MCF 10A (cell line): ENCODE measurements around the gene TPP1. TPM values are rescaled to one million over a fixed set of nuclear protein-coding genes. Genes with fewer than 3 reads are reported as not detected.

Source experiments
- BruUV-seq: library from RNA; stranded (reverse); fragments of 400-500 nt; replicated peaks from 2 replicates; lab custom pipeline; 2021; lab: Mats Ljungman, UMichigan
- CTCF ChIA-PET: fragments of 300-600 bp; sonication (Branson Sonifier 250); formaldehyde crosslinking; extraction: SDS; loops from one replicate; lab custom pipeline; 2021; ENCODE audit warnings: antibody characterized with exemption, inconsistent platforms; lab: Yijun Ruan, JAX
- POLR2A ChIA-PET: fragments of 300-600, 350-650 bp; sonication (Branson Sonifier 250); formaldehyde crosslinking; extraction: SDS; loops from one replicate; lab custom pipeline; 2020; ENCODE audit warnings: antibody characterized with exemption, inconsistent platforms; lab: Yijun Ruan, JAX
- DNase-seq: peaks from one replicate; pipeline ENCODE4 v3.0.0-alpha.2; 2018; ENCODE audit not compliant: unreplicated experiment
- H3K27ac Mint-ChIP-seq: one replicate; pipeline ENCODE4 v1.8.0; 2022; ENCODE audit warnings: mild to moderate bottlenecking, low read depth, mixed read lengths; ENCODE audit not compliant: unreplicated experiment
- H3K27me3 Mint-ChIP-seq: one replicate; pipeline ENCODE4 v1.8.0; 2022; ENCODE audit warnings: mixed read lengths; ENCODE audit not compliant: insufficient read depth, unreplicated experiment
- H3K36me3 Mint-ChIP-seq: one replicate; pipeline ENCODE4 v1.8.0; 2022; ENCODE audit warnings: mild to moderate bottlenecking, moderate library complexity, mixed read lengths; ENCODE audit not compliant: insufficient read depth, unreplicated experiment
- H3K4me1 Mint-ChIP-seq: one replicate; pipeline ENCODE4 v1.8.0; 2022; ENCODE audit warnings: mixed read lengths; ENCODE audit not compliant: insufficient read depth, unreplicated experiment
- H3K4me3 Mint-ChIP-seq: one replicate; pipeline ENCODE4 v1.8.0; 2022; ENCODE audit warnings: mild to moderate bottlenecking, moderate library complexity, mixed read lengths; ENCODE audit not compliant: unreplicated experiment
- H3K9me3 Mint-ChIP-seq: one replicate; pipeline ENCODE4 v1.8.0; 2022; ENCODE audit warnings: mixed read lengths; ENCODE audit not compliant: unreplicated experiment
- intact Hi-C: fragments of 100-400 bp; cut with micrococcal nuclease; formaldehyde crosslinking; loops from 2 replicates; pipeline ENCODE4 v1.14.1; 2022
- total RNA-seq: library from RNA; stranded (reverse); gene quantifications from 2 replicates; pipeline ENCODE4 v1.2.3, GENCODE V29; 2022
- TF ChIP-seq, protein P1 (sequence below): fragments of 200-600 bp; IDR thresholded peaks from one replicate; pipeline ENCODE4 v1.8.0; 2022; ENCODE audit warnings: antibody characterized with exemption, mild to moderate bottlenecking; ENCODE audit not compliant: unreplicated experiment

TPP1 gene
- total RNA-seq, 1 experiment from 2014 or later: 26.9 TPM

DNA sequence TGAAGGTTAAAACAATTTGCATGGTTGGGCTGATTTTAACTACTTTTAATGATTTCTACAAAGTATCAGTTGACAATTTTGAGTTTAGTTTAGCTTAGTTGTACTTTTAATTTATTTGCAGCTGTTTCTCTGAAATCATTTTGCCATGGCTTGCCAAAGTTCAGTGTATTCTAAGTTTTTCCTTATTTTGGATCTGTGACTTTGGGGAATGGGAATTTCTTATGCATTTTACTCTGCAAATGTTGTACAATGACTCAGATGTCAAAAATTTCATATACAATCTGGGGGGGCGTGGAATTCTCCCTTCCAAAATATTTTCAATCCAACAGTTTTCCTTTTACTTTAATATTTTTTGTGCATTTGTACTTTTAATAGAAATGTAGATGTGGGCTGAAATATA, 45.3 kb upstream of the TPP1 start:
- TF ChIP-seq, protein P1, sequence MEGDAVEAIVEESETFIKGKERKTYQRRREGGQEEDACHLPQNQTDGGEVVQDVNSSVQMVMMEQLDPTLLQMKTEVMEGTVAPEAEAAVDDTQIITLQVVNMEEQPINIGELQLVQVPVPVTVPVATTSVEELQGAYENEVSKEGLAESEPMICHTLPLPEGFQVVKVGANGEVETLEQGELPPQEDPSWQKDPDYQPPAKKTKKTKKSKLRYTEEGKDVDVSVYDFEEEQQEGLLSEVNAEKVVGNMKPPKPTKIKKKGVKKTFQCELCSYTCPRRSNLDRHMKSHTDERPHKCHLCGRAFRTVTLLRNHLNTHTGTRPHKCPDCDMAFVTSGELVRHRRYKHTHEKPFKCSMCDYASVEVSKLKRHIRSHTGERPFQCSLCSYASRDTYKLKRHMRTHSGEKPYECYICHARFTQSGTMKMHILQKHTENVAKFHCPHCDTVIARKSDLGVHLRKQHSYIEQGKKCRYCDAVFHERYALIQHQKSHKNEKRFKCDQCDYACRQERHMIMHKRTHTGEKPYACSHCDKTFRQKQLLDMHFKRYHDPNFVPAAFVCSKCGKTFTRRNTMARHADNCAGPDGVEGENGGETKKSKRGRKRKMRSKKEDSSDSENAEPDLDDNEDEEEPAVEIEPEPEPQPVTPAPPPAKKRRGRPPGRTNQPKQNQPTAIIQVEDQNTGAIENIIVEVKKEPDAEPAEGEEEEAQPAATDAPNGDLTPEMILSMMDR: no peak
- DNase-seq: no peak
- Mint-ChIP-seq H3K9me3 (no peaks in the 10 kb centered on the region), H3K4me3 (no peak overlapping the region), H3K4me1 (no peaks in the 10 kb centered on the region), H3K36me3 (no peaks in the 10 kb centered on the region), H3K27me3 (peaks cover 13% of the 10 kb centered on the region), H3K27ac (no peak overlapping the region)
- intact Hi-C loops: no loop called here
- no TSS peak for BruUV-seq
- ChIA-PET POLR2A (no interaction called here), CTCF (interaction anchor here (0.6 to 0.7 kb wide), 2 partner anchors 38 to 205 kb away, joined by 3 to 4 read pairs; no protein-coding TSS in a partner anchor)

DNA sequence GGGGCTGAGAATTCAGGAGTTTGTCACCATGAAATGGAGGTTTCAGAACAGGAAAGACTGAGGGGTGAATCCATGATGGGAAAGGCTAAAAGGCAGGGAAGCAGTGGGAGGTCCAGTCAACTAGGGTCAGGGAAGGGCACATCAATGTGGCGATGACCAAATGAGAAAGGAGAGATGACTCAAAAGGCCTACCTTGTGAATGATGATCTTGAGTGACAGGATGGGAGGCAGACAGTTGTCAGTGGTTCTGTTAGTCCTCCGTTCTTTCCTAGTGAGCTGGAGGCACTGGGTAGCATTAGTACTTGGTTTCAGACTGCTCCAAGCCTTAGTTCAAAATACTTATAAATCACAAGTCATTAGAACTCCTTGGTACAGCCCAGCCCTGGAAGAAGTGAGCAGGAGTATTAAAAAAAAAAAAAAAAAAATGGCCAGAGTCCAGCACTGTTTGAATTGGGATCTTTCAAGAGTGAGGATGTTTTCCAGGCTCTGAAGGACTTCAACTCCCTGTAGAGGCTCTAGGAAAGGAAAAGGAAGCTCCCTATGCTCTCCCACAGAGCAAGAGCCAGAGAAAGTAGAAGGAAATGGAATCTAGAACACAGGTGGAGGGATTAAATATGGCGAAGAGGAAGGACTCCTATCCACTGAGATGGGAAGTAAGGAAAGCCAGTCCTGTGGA, 44.7 kb upstream of the TPP1 start:
- TF ChIP-seq, protein P1: no peak
- Mint-ChIP-seq H3K27ac (no peak overlapping the region), H3K4me1 (no peaks in the 10 kb centered on the region), H3K36me3 (no peaks in the 10 kb centered on the region), H3K9me3 (no peaks in the 10 kb centered on the region), H3K27me3 (peaks cover 13% of the 10 kb centered on the region), H3K4me3 (no peak overlapping the region)
- DNase-seq: no peak
- no TSS peak for BruUV-seq
- ChIA-PET POLR2A (no interaction called here), CTCF (interaction anchor here (0.6 to 0.7 kb wide), 2 partner anchors 39 to 205 kb away, joined by 3 to 4 read pairs; no protein-coding TSS in a partner anchor)
- intact Hi-C loops: no loop called here

DNA sequence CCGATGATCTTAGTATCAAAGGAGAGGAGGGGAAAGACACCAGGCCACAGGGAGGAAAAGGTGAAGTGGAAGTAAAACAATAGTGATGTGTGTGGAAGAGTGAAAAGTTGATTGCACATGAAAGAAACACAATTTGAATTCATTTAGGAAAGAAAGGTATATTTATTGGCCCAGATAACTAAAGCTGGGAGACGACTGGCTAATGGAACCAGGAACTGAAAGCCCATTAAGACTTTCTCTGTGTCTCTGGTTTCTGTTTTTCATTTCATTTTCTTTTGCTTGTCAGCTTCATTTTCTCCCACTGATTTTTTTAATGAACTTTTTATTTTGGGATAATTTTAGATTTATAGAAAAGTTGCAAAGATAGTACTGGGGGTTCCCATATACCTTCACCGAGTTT, 41.5 kb upstream of the TPP1 start:
- BruUV-seq: no TSS peak
- CTCF ChIA-PET: no interaction called here
- H3K4me1 Mint-ChIP-seq: no peaks in the 10 kb centered on the region
- no peaks in the 10 kb centered on the region for H3K36me3 Mint-ChIP-seq
- no peak for DNase-seq
- intact Hi-C loops: no loop called here
- no peak overlapping the region for H3K4me3 Mint-ChIP-seq
- POLR2A ChIA-PET: interaction anchor here (0.6 to 1.0 kb wide), 2 partner anchors 22 to 148 kb away, joined by 3 read pairs; partner anchors contain the start of gene MRPL17
- no peak overlapping the region for H3K27ac Mint-ChIP-seq
- TF ChIP-seq, protein P1: no peak
- H3K9me3 Mint-ChIP-seq: no peaks in the 10 kb centered on the region
- H3K27me3 Mint-ChIP-seq: peaks cover 16% of the 10 kb centered on the region

DNA sequence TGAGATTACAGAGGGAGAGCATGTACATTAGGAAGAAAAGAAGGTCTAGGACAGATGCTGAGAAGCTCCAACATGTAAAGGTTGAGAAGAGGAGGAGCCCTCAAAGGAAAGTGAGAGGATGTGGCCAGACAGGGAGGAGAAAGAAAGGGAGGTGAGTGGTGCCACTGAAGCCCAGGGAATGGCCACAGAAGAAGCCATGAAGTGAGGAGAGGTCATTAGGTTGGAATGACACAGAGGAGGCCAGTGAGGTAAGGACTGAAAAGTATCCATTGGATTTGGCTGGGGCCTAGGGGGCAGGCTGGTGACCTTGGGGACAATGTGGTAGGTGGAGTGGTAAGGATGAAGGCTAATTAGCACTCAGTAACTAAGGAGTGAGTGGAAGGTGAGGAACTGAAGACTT, 39.4 kb upstream of the TPP1 start:
- Mint-ChIP-seq H3K4me3 (no peak overlapping the region), H3K27ac (no peak overlapping the region), H3K4me1 (no peaks in the 10 kb centered on the region), H3K27me3 (peaks cover 19% of the 10 kb centered on the region), H3K9me3 (no peaks in the 10 kb centered on the region), H3K36me3 (no peaks in the 10 kb centered on the region)
- POLR2A ChIA-PET: no interaction called here
- no TSS peak for BruUV-seq
- CTCF ChIA-PET: interaction anchor here (0.5 to 1.3 kb wide), 5 partner anchors 9 to 1080 kb away, joined by 3 to 4 read pairs (median 3); no protein-coding TSS in a partner anchor
- DNase-seq: no peak
- intact Hi-C loops: no loop called here
- TF ChIP-seq, protein P1: no peak
